Cerebellar nuclear complex (tissue), 1 donor: ENCODE data around the gene TMEM258.

Experiments used
- DNase-seq, 2 experiments: peaks; one replicate each; lab custom pipeline; 2025; lab: John Stamatoyannopoulos, UW

TMEM258 gene

DNA sequence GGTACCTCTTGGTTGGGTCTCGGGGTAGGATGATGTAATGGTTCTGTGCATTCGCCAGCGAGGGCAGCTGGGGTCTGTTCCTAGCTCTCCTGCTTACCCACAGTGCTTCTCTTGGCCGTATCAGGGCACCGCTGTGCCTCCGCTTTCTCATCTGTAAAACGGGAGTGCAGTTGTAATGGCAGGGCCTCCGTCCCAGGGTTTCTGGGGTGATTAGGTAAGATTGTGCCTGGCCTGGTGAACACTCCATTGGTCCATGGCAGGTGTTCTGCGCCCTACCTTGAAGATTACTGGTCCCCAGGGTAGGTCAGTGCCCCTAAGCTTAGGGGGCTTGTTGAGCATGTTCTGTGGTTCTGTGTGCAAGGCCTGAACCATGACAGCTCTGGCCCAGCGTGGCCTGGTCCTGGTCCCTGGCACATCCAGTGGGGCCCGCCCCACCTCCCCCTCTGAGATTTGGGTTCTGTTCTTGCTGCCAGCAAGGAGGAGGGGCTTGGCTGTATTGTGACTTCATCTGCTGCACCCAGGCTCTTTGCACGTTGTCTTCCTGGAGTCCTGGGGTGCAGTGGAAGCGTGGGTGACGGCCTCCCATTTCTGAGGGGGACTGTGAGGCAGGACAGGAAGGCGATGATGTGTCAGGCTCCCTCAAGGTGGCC is 35.1 kb downstream of the TMEM258 start:
- DNase-seq, result no peak

DNA sequence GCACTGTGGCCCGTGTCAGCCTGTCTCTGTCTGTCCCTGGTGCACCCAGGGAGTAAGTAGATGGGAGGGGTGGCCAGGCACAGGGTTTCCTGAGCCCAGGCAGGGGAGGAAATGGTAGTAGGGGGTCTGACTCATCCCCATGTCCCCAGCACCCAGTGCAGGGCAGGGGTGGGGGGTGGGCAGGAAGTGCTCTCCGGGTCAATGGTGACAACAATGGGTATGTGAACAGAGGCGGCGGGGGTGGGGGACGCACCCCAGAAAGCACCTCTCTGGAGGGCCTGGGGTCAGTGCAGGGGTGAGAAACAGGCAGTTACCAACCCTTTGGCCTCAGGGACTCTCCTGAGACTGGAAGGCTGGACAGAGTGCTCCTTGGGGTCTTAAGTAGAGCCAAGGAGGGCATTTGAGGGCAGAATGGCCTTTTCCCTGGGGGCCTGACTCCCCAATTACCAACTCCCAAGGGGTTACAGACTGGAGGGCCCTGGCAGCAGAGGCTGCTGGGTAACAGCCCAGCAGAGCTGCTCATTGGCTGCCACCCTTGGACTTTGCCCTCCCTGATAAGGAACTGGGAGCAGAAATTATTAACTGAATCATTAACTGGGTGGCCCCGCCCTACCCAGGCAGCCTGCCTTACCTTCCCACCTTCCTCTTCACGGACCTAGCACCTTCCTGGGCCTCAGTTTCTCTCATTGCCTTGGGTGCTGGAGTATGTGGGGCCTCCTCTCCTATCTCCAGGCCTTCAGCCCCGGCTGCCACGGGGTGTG is 35.8 kb downstream of the TMEM258 start:
- DNase-seq, result no peak

DNA sequence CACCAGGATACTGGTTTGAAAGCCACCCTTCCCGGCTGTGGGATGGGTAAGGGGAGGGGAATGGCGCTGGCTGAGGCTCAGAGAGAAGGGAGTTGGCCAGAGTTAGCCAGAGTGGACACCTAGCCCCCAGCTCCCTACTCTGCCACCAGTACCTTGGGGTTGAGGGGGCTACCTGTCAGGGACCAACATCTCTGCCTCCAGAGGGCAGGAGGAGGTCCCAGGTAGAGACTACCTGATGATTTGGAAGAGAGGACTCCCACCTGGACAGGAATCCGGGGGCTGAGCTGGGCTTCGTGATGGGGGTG is 36.3 kb downstream of the TMEM258 start:
- no peak for DNase-seq

DNA sequence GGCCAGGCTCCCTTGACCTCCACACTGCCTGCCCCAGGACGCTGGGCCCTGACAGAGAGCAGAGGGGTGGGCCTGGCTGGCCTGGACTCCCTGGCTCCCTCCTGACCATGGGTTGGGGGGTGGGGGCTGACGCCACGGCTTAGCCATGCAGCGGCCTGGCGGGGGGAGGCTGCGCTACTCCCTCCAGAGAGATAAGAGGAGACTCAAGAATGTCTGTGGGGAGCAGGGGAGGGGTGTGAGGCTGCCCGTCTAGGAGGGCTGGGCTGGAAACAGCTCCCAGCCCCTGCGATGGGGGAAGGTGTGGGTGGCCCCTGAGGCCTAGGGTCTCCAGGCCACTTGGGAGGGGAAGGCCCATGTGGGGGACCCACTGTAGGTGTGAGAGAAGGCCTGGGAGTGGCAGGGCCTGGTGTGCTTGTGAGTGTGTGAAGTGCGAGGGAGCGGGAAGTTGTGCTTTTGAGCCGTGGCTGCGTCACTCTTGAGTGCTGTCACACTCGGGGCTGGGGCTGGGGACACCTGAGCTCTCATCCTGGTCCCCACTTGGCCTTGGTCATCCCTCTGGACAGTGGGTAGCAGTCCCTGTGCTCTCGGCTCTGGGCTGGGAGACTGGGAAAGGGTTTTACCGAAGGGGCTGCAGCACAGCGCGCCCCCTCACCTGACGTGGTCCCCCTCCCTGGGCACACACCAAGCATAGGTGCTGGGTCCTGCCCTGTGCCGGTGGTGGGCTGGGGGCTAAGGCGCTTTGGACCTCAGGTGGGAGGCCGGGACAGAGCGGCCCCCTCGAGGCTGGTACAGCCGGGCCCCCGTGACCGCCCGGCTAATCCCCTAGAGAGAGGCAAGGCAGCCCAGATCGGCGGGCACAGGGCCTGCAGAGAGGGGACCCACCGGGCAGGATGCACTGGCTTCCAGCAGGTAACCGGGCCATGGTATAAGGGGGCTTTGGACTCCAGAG is 37.6 kb downstream of the TMEM258 start:
- no peak for DNase-seq

DNA sequence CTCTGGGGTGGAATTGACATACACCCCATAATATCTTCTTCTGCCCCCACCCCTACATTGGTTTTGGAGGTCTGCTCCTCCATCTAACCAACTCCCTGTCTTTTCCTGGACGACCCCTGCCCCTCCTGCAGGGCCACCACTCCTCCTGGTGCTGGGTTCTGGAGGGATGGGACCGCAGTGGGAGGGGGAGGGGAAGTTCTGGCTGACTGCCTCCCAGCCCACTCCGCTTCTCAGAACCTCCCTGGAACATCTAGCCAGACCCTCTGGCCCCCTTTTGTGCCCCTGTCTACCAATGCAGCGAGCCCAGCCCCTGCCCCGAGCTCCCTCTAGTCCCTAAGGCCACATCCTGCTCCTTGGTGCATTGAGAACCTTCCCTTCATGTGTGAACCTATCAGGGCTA is 38.7 kb downstream of the TMEM258 start:
- DNase-seq, result no peak

DNA sequence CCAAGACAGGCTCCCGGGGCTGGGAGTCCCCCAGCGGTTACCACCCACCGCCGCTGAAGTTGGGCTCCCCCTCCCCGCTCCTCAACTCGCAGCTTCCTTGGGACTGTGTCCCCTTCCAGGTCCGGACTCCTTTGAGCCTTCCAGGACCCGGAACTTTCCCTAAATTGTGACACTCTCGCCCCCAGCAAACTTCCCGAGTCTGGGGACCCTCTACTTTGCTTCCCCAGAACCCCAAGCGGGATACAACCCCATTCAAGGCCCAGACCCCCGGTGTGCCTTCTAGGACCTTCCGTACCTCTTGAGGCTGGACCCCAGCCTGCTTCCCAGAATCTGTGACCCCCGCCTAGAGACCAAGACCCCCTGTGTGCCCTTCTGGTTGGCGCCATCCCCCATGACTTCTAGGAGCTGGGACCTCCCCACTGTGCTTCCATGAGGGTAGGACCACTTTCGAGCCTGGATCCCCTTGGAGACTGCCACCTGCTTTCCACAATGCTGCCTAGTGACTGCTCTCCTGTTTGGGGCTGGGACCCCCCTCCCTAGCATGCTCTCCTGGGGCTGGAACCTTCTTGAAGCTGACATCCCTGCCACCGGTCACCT is 39.4 kb downstream of the TMEM258 start:
- DNase-seq, result no peak

DNA sequence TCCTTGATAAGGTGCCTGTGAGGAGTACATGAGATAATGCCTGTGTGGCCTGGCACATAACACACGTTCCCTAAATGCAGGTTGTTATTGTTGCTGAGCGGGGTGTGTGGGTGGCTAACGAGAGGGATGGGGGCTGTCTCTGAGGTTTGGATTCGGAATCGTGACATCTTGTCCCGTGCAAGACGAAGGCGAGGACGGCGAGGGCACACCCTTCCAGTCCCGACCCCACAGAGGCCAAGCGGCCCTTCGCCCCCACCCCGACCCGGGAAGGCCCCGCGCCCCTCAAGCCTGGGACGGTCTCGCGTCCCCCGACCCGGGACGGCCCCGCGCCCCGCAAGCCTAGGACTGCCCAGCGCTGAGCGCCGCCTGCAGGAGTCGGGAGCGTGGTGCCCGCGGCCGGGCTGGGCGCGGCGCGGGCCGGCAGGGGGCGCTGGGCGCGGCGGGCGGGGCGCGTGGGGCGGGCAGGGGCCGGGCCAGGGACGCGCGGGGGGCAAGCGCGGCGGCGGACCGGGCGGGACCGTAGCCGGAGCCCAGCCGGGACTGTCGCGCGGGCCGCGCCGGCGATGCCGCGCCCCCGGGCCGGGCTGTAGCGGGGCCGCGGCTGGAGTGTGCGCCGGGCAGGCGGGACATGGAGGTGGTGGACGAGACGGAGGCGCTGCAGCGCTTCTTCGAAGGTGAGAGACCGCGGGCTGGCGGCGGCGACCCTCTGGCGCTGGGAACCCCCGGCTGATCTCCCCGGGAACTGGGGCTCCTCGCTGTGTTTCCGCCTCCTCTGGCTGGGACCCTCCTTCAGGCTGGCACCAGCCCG is 40.1 kb downstream of the TMEM258 start, which contains the start of gene MYRF:
Gene MYRF, plus strand, starts transcription at position 520 of the 808 bp plus-strand sequence. Its CDS starts 109 bp downstream, at position 629.
- DNase-seq, result no peak

DNA sequence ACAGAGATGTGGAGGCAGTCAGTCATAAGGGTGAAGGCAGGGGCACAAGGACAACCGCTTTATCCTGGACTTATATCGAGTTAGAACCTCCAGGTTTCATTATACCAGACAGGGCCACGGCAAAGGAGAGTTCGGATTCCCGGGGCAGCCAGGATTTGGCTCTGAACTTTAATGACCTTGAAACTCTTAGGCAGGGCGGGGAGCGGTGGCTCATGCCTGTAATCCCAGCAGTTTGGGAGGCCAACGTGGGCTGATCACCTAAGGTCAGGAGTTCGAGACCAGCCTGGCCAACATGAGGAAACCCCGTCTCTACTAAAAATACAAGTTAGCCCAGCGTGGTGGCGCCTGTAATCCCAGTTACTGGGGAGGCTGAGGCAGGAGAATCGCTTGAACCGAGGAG is 41.0 kb downstream of the TMEM258 start:
- no peak for DNase-seq

DNA sequence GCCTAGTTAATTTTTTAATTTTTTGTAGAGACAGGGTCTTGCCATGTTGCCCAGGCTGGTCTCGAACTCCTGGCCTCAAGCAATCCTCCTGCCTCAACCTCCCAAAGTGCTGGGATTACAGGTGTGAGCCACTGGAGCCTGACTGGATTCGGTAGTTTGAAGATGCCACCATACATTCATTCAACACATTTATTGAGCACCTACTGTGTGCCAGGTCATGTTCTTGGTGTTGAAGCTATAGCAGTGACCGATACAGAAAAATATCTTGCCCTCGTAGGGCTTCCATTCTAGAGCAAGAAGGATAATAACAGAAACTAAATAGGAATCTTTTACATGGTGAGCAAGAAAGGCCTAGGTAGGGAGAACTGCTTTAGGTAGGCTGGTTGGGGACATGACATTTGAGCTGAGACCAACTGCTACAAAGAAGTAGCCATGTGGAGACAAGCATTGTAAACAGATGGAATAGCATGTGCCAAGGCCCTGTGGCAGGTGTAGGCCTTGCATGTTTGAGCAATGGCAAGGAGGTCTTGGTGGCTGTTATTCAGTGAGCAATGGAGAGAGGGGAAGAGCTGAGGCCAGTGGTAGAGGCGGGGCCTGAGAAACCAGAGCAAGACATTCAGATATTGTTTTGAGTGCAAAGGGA is 41.6 kb downstream of the TMEM258 start:
- no peak for DNase-seq

DNA sequence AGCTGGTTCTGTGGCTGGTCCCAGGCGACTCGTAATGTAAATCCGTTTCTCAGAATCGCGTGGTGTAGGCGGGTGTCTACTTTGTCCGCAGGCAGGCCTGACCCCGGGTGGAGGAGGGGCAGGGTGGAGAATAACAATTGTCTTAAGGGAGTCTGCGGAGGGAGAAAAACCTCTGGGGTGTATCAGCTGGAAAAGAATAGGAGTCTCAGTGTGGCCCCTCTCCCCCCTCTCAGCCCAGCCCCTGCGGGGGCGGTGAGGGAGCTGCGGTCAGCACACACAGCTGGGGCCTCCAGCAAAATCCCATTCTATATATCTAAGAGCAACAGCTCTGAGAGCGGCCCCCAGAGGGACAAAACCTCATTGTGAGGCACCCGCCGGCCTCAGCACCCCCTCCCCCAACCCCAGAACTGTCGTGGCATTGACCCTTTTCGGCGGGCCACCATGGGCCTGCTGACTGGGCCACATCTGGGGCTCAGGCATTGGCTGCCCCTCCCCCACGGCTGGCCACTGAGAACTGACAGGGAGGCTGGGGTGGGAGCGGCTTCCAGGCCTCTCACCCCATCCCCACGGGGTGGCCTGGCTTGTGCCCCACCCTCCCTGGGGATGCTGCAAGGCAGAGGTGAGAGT is 42.7 kb downstream of the TMEM258 start:
- DNase-seq, result no peak

DNA sequence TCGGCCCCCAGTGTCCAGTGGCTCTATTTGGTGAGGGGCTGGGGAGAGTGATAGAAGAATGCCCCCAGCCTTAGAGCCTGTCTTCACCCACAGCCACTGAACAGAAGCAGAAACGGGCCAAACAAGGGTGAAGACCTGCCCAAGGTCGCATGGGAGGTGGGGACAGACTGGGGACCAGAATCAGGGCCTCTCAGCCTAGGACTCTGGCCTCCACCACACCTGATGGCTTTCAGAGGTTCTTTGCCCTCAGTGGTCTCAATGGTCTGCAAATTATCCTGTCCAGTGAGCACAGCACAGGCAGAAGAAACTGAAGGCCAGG is 44.5 kb downstream of the TMEM258 start:
- no peak for DNase-seq

DNA sequence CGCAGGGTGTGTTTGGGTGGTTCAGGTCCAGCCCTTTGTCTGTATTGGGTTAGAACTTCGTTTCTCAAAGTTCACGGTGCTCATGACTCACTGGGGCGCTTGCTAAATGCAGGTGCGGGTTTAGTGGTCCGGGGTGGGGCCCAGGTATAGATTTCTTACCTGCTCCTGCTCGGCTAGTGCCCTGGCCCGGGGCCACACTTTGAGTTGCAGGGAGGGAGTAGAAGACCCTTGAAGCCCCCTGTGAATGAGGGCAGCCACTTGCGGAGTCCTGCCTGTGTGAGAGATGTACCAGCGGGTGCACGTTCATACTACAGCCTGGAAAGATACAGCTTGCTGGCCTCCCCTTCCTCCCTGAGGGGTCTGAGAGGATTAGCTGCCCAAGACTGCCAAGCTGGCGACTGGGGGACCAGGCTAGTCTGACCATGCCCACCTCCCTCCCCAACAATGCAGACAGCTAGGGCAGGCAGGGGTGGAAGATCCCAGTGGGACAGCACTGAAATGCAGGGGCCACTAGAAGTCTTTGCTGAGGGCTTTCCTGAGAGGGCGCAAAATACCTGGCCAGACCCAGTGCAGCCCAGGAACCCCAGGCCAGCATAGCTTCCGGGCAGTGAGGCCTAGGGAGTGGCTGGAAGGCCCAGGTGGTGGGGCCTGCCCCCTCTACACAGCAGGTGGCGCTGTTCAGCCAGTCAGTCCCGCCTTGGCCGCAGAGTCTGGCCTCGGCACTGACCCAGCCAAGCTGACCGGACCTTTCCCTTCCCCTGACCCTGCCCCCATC is 45.0 kb downstream of the TMEM258 start:
- no peak for DNase-seq

DNA sequence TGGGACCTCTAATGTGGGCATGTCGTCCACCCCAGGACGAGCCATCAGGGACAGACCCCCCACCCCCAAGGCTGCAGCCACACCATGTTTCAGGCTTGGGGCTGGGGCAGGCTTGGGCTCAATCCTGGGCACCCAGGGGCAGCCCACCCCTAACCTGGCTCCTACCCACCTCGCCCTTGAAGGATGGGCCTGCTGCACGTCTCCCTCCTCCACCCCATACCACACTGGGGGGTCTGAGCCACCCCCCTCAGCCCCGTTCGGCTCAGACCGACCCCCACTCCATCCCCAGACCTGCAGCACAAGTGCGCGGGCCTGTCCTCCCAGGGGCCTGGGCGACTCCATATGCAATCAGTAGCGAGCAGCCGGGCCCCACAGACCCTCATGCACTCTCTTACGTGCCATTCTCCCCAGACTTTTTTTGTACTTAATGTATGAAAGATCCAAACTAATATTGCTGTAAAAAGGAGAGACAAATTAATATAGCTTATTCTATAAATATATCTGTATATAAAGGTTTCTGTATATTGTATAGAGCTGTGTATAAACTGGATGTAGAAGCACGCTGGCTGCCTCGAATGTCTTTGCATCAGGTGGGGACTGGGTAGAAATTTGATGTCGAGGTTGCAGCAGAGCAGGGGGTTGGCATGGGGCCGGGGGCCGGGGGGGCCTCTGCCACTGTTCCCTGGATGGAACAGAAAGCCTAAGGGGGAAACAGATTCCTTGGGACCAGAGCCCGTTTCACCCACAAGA is 45.8 kb downstream of the TMEM258 start:
- DNase-seq, result no peak

DNA sequence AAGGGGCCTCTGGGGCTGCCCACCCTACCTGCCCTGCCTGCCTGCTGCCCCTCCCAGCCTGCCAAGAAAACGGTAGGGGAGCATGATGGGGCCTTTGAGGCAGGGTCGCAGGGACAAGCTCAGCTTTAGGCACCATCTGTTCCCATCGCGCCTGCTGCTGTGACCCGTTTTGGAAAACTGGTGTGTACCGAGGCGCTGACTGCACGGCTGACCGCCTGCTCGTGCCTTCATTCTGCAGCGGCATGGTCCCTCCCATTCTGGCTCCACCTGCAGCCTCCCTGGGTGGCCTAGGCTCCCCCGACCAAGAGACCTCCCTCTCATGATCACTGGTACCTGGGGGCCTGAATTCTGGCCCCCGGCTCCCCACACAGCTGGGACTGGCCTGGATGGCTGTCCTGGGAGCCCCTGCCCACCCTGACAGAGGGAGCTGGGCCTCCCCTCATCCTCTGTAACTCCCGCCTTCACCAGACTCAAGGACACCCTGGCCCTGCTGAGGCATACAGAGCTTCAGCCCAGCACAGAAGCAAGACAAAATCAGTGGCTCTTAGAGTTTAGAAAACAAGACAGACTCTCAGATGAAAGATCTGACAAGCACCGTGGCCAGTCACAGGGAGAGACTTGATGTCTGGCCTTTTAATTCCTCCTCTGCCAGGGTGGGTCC is 46.5 kb downstream of the TMEM258 start:
- no peak for DNase-seq

DNA sequence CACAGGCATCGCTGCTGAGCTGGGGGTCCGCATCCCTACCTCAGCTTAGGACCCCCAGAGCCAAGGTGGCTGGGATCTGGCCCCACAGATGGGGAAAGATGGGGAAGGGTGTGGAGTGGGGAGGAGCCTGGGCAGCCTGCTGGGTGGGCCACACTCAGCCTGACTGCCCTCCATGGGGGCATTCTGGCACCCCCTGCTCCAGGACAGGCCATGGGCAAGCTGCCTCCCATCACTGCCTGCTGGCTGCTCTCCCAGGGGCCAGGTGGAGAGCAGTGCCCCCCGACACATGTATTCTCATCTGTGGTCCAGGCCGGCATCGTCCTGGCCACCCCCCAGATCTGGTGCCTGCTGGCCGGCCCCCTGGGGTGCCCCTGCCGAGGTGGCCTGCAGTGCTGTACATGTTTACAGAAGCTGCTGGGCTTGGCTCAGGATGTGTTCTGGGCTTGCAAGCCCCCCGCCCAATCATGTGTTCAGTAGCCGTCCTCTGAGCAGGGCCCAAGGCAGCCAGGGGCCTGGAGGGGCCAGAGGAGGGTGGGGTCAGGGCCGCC is 47.7 kb downstream of the TMEM258 start:
- DNase-seq, result no peak

DNA sequence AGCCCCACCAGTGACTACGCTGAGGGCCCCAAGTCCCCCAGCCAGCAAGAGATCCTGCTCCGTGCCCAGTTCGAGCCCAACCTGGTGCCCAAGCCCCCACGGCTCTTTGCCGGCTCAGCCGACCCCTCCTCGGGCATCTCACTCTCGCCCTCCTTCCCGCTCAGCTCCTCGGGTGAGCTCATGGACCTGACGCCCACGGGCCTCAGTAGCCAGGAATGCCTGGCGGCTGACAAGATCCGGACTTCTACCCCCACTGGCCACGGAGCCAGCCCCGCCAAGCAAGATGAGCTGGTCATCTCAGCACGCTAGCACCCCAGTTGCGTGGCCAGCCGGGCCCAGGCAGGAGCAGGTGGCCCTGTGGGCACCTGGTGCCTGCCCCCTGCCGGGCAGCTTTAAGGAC is 48.2 kb downstream of the TMEM258 start:
- no peak for DNase-seq

DNA sequence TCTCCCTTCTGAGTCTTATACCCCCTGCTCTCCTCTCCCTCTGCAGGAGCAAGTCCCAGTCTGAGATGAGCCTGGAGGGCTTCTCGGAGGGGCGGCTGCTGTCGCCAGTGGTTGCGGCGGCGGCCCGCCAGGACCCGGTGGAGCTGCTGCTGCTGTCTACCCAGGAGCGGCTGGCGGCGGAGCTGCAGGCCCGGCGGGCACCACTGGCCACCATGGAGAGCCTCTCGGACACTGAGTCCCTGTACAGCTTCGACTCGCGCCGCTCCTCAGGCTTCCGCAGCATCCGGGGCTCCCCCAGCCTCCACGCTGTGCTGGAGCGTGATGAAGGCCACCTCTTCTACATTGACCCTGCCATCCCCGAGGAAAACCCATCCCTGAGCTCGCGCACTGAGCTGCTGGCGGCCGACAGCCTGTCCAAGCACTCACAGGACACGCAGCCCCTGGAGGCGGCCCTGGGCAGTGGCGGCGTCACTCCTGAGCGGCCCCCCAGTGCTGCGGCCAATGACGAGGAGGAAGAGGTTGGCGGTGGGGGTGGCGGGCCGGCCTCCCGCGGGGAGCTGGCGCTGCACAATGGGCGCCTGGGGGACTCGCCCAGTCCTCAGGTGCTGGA is 48.8 kb downstream of the TMEM258 start:
- DNase-seq, result no peak

DNA sequence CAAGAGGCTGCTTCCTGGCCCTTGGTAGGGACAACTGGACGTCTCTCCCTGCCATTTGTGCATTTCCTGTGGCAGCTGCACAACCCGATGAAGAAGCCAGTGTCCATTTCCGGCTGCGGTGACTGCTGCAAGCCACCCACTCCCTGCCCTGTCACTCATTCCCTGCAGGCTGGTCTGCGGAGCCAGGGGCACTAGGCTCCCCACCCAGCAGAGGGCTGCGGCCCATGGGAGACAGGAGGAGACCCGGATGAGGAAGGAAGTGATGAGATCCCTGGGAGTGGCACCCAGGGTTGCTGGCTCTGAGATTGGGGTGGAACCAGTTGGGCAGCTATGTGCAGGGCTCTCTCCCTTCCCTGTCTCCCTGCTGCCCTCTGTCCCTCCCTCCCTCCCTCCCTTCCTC is 50.0 kb downstream of the TMEM258 start:
- no peak for DNase-seq
